HG03025 (cell line): Measurements from ENCODE around the gene CHST15.

ENCODE experiments used
- ATAC-seq: cut with Tn5 transposase; IDR thresholded peaks from one replicate; pipeline ENCODE4 v1.9.1; 2021; ENCODE audit warnings: mild to moderate bottlenecking, moderate library complexity; ENCODE audit not compliant: unreplicated experiment, low FRiP score

CHST15 gene

GRCh38 chr10:124092860-124093773, at the start of gene CHST15:
Gene CHST15 (minus strand): TSS chr10:124093598. CDS start chr10:124046212, 47,386 bp downstream.
- no peak for ATAC-seq

GRCh38 chr10:124142960-124143359, 49.6 kb upstream of the CHST15 start:
- ATAC-seq: no peak

GRCh38 chr10:124142006-124142739, 48.8 kb upstream of the CHST15 start:
- no peak for ATAC-seq

GRCh38 chr10:124138883-124139348, 45.5 kb upstream of the CHST15 start:
- no peak for ATAC-seq

- no peak for ATAC-seq
Measured at GRCh38 chr10:124138195-124138882, 44.9 kb upstream of the CHST15 start.

GRCh38 chr10:124134251-124134893, 41.0 kb upstream of the CHST15 start:
- ATAC-seq: no peak

- no peak for ATAC-seq
Measured at GRCh38 chr10:124132876-124133275, 39.5 kb upstream of the CHST15 start.

GRCh38 chr10:124132306-124132705, 38.9 kb upstream of the CHST15 start:
- no peak for ATAC-seq

GRCh38 chr10:124131172-124131571, 37.8 kb upstream of the CHST15 start:
- ATAC-seq: no peak

GRCh38 chr10:124130198-124130900, 37.0 kb upstream of the CHST15 start:
- no peak for ATAC-seq

GRCh38 chr10:124129471-124129870, 36.1 kb upstream of the CHST15 start:
- ATAC-seq: no peak

GRCh38 chr10:124128811-124129145, 35.4 kb upstream of the CHST15 start:
- ATAC-seq: no peak

GRCh38 chr10:124127965-124128810, 34.8 kb upstream of the CHST15 start:
- ATAC-seq: no peak

GRCh38 chr10:124127563-124127962, 34.2 kb upstream of the CHST15 start:
- ATAC-seq: no peak

- ATAC-seq: no peak
Measured at GRCh38 chr10:124126983-124127385, 33.6 kb upstream of the CHST15 start.

GRCh38 chr10:124126145-124126982, 33.0 kb upstream of the CHST15 start:
- no peak for ATAC-seq

GRCh38 chr10:124125305-124126116, 32.1 kb upstream of the CHST15 start:
- no peak for ATAC-seq
